GM19193 (cell line): ENCODE results near the gene FOXI1.

ENCODE experiments used
- POLR2A ChIP-seq: IDR thresholded peaks from 4 replicates; pipeline ENCODE4 v1.6.1; 2011; ENCODE audit not compliant: insufficient read depth, insufficient read length; ENCODE audit errors: extremely low read depth

Gene FOXI1

DNA sequence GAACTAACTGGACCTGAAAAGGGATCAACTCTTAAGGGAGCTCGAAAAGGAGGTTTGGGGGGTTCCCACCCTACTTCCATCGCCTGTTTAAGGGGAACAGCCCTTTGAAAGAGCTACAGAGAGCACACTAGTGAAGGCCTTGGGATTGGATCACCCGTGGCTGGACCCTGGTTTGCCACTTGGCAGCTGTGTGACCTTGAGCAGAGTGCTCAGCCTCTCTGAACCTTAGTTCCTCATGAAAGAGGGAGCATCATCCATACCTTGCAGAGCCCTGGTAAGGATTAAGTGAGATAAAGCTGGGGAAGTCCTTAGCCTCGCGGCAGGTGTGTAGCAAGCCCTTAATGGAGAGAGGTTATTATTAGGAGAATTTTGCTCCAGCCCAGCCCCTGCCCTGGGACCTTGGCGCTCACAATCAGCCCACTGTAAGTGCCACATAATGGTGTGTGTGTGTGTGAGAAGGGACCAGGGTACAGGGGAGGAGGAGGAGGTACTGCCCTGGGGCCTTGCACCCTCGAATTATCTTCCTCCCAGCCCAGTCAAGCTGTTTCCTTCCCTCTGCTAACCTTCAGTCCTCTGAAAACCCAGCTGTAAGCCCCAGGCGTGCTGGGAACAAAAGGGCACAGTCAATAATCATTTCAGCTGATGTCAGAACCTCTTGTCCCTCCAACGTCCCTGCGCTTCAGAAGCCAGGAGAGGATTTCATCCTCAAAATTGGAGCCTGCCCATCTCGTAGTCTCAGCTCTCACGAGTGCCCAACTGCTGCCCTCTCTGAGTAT is 42.9 kb downstream of the FOXI1 start:
- TF ChIP-seq POLR2A: no peak

DNA sequence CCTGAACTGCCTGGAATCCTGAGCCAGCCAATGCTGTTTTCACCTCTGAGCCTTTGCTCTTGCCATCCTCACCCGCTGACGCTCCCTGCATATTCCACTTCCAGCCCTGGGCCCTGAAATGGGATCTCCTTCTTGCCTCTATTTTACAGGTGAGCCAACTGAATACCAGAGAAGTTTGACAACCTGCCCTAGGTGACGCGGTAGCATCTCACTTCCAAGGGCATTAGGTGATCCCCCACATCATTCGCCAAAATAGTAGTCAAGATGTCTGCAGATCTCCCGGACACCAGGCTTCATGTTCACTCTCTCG is 43.5 kb downstream of the FOXI1 start:
- TF ChIP-seq POLR2A: no peak

DNA sequence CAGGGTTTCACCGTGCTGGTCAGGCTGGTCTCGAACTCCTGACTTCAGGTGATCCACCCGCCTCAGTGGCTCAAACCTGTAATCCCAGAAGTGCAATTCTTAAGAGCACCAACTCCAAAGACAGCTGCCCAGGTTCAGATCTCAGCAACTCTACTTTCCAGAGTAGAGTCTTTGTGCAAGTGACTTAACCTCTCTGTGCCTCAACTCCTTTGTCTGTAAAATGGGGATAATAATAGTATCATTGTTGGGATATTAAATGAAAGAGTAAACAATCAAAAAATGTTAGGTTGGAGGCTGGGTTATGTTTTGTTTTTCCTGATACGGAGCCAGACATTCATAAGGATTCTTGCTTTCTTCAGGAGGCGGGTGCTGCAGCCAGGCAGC is 45.0 kb downstream of the FOXI1 start:
- TF ChIP-seq POLR2A: no peak

DNA sequence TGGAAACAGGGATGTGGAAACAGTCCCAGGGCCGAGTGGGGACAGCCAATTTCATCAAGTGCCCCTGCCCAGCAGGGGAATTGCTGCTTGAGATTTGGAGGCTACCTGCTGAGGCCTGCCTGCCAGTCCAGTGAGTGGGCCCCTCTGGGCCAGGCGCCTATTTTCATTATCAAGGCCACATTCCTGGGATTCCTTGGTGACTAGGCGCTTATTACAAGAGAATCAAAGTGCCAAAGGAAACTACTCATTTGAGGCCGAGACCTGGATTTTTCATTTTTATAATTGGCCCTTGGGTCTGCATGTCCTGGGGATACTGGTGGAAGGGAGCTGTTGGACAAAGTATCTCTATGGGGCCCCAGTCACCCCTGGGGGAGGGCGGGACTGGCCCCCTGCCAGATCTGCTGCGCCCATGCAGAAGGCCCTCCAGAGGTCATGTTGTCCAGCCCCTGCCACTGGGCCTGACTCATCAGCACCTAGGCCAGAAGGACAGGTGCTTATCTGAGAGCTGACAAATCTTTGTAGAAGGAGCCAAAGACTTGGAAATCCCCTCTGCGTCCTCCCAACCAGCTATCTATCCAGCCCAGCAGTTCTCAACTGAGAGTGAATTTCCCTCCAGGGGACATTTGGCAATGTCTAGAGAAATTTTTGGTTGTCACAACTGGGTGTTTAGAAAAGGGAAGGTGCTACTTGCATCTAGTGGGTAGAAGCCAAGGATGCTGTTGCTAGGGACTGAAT is 45.6 kb downstream of the FOXI1 start:
- TF ChIP-seq POLR2A: no peak

DNA sequence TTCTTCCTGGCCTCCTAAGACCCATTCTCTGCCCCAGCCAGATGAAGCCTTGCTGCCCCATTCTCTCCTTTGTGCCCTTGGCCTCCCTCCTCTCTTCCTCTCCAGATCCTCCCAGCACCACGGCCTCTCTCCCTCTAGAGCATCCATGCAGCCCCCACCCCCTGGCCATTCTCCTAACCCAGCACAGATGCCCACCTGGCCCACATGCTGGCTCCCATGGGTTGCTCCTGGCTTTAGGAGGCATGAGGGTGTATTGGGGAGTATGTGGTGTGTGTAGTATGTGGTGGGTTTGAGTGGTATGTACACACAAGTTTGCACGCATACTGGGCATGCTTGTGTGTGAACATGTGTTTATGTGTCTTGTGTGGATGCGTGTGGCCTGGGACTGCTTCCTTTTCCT is 47.1 kb downstream of the FOXI1 start:
- no peak for TF ChIP-seq POLR2A

DNA sequence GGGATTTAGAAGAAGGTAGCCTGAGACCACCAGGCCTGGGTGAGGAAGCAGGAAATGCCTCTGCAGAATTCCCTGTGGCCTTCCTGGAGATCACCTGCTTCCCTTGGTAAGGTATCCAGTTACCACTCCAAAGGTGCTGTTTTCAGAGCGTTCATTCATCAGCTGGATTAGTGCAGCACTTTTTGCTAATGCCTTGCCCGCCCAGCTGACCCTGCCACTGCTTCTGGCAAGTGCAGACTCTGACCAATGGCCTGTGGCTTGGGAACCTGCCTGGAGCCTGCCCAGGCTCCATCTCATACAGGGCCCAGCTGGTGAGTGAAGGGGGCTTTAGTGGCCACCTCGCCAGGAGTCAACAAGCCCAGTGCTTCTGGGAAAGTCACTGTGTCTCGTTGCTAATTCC is 48.6 kb downstream of the FOXI1 start:
- no peak for TF ChIP-seq POLR2A

DNA sequence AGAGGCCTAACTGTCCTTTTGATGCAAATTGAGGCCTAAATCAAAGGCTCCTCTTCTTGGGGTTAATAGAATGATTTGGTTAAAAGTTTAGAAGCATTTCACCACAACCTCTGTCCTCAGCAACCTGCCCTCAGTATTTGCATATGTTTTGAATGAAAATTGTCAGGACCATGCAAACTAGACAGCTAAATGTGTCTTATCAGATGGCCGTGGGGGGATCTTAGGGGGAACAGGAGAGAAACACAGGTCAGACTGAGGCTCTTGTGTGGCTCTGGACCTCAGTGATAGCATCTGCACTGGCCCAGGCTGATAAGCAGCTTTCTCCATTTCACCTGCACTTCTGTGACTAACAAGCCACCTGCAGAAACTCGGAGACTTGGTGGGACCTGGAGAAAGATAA is 49.0 kb downstream of the FOXI1 start:
- TF ChIP-seq POLR2A: no peak

DNA sequence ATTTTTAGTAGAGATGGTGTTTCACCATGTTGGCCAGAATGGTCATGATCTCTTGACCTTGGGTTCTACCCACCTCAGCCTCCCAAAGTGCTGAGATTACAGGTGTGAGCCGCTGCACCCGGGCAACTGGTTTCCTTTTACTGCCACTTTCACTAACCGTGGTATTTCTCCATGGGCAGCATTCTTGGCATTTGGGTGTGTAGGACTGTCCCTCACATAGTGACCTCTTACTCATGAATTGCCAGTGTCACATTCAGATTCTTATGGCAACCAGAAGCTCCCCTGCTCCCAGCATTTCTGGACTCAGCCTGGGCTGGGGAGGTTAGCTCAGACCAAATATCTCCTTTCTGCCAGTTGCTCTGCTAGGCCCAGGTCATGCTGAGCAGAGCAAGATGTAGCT is 50.1 kb downstream of the FOXI1 start:
- TF ChIP-seq POLR2A: no peak

DNA sequence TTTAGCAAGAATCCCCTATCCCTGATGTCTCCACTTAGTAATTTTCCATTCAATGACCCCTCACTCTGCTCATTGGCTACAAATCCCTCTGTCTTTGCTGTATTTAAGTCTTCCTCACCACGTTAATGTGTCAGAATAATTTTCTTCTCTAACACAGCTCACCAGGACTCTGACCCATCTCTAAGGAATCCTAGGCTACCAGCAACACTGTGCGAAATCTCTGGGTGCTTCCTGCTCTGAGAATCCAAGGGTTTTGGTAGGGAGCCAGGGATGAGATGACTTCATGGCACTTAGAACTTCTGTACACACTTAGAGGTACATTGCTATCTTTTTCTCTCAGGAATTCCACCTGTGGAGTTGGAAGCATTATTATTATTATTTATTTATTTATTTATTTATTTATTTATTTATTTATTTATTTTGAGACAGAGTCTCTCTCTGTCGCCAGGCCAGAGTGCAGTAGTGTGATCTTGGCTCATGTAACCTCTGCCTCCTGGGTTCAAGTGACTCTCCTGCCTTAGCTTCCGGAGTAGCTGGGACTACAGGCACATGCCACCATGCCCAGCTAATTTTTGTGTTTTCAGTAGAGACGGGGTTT is 53.5 kb downstream of the FOXI1 start:
- TF ChIP-seq POLR2A: no peak
